SW 1271 (cell line): ENCODE measurements around the gene MYH11.
"Not testable (repeated sequence)": the region's sequence is repeated elsewhere in the genome, so short reads cannot be mapped to it uniquely, and the experiment has no call there.

Experiments used
- DNase-seq, 2 experiments: peaks; one replicate each; lab custom pipeline; 2025; lab: John Stamatoyannopoulos, UW

The MYH11 gene

GRCh38 chr16:15839204-15839603 is 17.6 kb downstream of the MYH11 start:
- not testable (repeated sequence) for DNase-seq

- no peak for DNase-seq
Observed at GRCh38 chr16:15837761-15838160, 19.1 kb downstream of the MYH11 start.

DNA sequence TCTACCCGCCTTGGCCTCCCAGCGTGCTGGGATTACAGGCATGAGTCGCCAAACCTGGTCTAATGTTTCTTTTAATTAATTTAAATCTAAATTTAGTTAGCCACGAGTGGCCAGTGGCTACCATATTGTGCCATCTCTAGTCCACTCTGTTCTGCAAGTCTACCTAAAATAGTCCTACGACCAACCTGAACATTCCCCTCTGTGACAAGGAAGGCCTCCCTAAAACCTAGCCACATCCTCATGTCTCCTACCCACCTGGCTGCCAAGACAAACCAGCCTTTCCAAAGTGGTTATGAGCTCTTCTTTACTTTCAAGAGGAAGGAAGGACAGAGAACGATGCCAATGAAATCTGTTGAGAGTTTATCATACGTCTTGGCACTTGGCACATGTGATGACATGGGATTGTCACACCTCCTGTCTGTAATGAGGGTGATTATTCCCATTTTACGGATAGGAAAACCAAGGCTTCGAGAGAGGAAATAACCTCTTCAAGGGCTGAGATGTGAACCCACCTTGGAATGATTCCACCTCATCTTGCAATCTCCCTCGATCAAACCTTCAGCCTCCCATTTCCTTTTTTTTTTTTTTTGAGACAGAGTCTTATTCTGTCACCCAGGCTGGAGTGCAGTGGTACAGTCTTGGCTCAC is 19.7 kb downstream of the MYH11 start:
- no peak for DNase-seq

- DNase-seq, result no peak
Observed at GRCh38 chr16:15836074-15836473, 20.8 kb downstream of the MYH11 start.

GRCh38 chr16:15835136-15835878 is 21.5 kb downstream of the MYH11 start:
- DNase-seq, result no peak

DNA sequence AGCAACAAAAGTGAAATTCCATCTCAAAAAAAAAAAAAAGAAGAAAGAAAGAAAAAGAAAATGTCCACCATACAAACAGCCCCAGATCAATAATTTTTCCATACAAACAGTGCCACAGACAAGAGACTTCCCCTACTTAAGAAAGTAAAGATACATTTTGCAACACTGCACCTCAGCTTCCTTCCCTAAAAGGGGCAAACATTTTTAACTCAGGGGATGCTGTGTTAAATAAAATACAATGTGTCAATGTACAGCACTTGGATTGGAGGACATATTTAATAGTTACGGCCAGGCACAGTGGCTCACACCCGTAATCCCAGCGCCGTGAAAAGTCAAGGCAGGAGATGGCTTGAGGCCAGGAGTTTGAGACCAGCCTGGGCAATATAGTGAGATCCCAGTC is 22.3 kb downstream of the MYH11 start:
- DNase-seq, result no peak

GRCh38 chr16:15833541-15833940 is 23.3 kb downstream of the MYH11 start:
- no peak for DNase-seq

DNA sequence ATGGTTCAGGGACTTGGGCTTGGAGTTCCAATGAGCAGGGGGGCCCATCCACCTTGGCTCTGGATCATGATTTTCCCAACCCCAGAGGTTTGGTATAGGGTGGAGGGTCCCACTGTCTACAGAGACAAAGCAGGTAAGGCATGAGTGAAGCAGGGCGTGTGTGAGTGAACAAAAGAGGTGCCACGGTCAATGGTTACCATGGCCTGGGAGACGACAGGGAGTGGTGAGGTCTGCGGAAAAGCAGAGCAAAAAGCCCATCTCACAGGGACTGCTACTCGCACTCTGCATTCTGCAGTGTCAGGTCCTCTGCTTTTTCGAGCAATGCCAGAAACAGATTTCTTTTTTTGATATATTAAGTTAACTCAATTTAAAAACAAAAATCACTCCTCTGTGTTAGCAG is 24.6 kb downstream of the MYH11 start:
- no peak for DNase-seq

GRCh38 chr16:15830832-15831451 is 25.9 kb downstream of the MYH11 start:
- no peak for DNase-seq

DNA sequence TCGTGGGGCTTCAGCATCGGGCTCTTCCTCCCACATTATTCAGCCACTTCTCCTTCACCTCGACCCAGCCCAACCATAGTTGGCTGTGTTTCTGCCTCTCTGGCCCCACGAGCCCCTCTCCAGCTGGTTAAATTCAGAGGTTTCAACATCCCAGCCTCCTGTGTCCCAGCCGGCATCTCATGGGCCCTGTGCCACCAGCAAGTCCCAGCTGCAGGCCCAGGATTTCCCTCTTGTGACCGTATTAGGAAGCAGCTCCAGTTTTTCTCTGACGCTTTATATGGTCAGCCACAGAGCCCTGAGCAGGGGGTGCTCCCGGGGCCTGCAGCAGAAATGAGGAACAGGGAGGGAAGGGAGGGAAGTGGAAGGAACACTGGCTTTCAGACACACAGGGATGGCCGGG is 27.4 kb downstream of the MYH11 start:
- no peak for DNase-seq

GRCh38 chr16:15827709-15828343 is 29.0 kb downstream of the MYH11 start:
- DNase-seq, result no peak

- no peak for DNase-seq
Observed at GRCh38 chr16:15827299-15827698, 29.5 kb downstream of the MYH11 start.

GRCh38 chr16:15825750-15826305 is 31.0 kb downstream of the MYH11 start:
- no peak for DNase-seq

DNA sequence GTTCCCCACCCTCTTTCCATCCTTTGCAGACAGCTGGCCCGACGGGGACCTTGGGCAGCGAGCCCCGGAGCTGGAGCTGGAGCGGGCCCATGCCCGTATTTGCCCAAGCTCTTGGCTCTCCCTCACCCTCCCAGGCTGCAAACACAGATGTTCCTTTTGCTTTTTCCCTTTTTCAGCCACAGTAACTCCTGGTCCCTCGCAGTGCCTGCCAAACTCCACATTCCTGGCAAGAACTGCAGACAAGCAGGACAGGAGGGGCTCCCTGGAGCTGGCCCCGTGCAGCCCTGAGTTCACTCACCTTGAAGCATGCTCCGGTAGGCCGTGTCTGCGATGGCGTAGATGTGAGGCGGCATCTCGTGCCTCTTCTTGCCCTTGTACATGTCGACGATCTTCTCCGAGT is 33.9 kb downstream of the MYH11 start:
- DNase-seq, result no peak

DNA sequence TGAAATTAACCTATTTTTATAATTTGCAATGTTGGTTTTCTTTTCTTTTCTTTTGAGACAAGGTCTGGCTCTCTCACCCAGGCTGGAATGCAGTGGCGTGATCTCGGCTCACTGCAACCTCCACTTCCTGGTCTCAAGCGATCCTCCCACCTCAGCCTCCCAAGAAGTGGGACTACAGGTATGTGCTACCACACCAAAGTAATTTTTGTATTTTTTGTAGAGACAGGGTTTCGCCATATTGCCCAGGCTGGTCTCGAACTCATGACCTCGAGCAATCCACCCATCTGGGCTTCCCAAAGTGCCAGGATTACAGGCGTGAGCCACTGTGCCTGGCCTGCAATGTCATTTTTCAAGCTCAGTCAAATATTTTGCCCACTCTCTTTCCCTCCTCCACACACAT is 36.0 kb downstream of the MYH11 start:
- DNase-seq, result no peak

DNA sequence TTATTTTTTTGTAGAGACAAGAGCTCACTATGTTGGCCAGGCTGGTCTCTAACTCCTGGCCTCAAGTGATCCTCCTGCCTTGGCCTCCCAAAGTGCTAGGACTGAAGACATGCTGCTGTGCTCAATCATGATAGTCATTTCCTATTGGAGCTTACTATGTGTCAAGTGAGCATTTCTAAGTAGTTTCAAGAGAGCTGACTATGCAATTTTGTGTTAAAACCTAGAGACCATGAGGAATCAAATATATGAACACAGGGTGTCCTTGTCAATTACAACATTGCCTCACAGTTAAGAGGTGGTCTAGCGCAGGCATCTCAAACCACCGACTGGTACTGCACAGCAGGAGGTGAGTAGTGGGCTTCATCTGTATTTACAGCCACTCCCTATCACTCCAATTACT is 37.8 kb downstream of the MYH11 start:
- no peak for DNase-seq

- DNase-seq, result no peak
Observed at GRCh38 chr16:15817446-15817845, 39.4 kb downstream of the MYH11 start.

GRCh38 chr16:15816228-15816627 is 40.6 kb downstream of the MYH11 start:
- DNase-seq, result no peak

DNA sequence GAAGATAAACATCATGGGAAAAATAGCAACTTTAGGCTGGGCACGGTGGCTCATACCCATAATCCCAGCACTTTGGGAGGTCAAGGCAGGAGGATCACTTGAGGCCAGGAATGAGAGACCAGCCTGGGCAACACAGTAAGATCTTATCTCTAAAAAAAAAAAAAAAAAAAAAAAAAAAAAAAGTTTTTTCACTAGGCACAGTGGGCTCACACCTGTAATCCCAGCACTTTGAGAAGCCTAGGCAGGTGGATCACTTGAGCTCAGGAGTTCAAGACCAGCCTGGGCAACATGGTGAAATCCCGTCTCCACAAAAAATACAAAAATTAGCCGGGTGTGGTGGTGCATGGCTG is 44.5 kb downstream of the MYH11 start:
- DNase-seq, result not testable (repeated sequence)

GRCh38 chr16:15811481-15812400 is 45.1 kb downstream of the MYH11 start:
- DNase-seq, result no peak

- DNase-seq, result no peak
Observed at GRCh38 chr16:15810949-15811348, 45.9 kb downstream of the MYH11 start.

- DNase-seq, result no peak
Observed at GRCh38 chr16:15810411-15810810, 46.4 kb downstream of the MYH11 start.
